Measurements from ENCODE around the gene ITPR2. TPM values are rescaled to one million over a fixed set of nuclear protein-coding genes. Genes with fewer than 3 reads are reported as not detected.

The ITPR2 gene
- total and polyA plus RNA-seq, 4 donors, result 11.7 to 93.3 (median 35.4) TPM

GRCh38 chr12:26770239-26771070, 62.5 kb downstream of the ITPR2 start:
- H3K36me3 ChIP-seq (ENCODE audit: control insufficient read depth in 4 of 4, insufficient read depth in 3 of 4, low read depth in 1 of 4, low read length in 3 of 4), result peaks cover 0 to 3% (median 0%) of the 10 kb centered on the region in 4 donors

GRCh38 chr12:26769611-26770010, 63.4 kb downstream of the ITPR2 start:
- H3K4me3 ChIP-seq (ENCODE audit: low read depth in 1 of 3, low read length in 3 of 3), result no peak overlapping the region
- H3K9ac ChIP-seq (ENCODE audit: low read depth in 1 of 2, low read length in 2 of 2), result no peak overlapping the region
- DNase-seq (ENCODE audit: low spot score), result no peak
- no peaks in the 10 kb centered on the region for H3K27me3 ChIP-seq (ENCODE audit: control insufficient read depth in 4 of 4, insufficient read depth in 4 of 4, low read length in 3 of 4)
- H3K9me3 ChIP-seq (ENCODE audit: control insufficient read depth in 4 of 4, low read length in 3 of 4), result no peaks in the 10 kb centered on the region
- peak overlapping the region in 1 of 2 donors; percentile 25 for H3K27ac ChIP-seq (ENCODE audit: low read depth in 1 of 2, low read length in 2 of 2)
- H3K4me1 ChIP-seq (ENCODE audit: control insufficient read depth in 4 of 4, insufficient read depth in 4 of 4, low read length in 3 of 4), result peaks cover 13 to 46% (median 39%) of the 10 kb centered on the region in 4 donors
- H3K36me3 ChIP-seq (ENCODE audit: control insufficient read depth in 4 of 4, insufficient read depth in 3 of 4, low read depth in 1 of 4, low read length in 3 of 4), result peaks cover 0 to 2% (median 0%) of the 10 kb centered on the region in 4 donors
- WGBS, result 21% methylated on average over 3 of the region's 3 CpGs
- TF ChIP-seq FOXA2 (IDR thresholded peaks at IDR 0.05) (no peak), ZBTB33 (IDR thresholded peaks at IDR 0.05) (no peak), FOXA1 (IDR thresholded peaks at IDR 0.05) (no peak), TAF1 (conservative IDR thresholded peaks at IDR 0.05) (no peak), MAX (IDR thresholded peaks at IDR 0.05) (no peak), NR2F2 (IDR thresholded peaks at IDR 0.05) (no peak), ATF3 (IDR thresholded peaks at IDR 0.05) (no peak), HNF4A (conservative IDR thresholded peaks at IDR 0.05) (no peak), REST (IDR thresholded peaks at IDR 0.05) (no peak), JUND (IDR thresholded peaks at IDR 0.05) (no peak), GABPA (IDR thresholded peaks at IDR 0.05 in 1 of 2, conservative IDR thresholded peaks at IDR 0.05 in 1 of 2) (no peak), RAD21 (IDR thresholded peaks at IDR 0.05) (no peak), YY1 (IDR thresholded peaks at IDR 0.05) (no peak), EGR1 (IDR thresholded peaks at IDR 0.05; ENCODE audit: low read depth in 2 of 2) (no peak)

More at GRCh38 chr12:26770239-26771070, 62.5 kb downstream of the ITPR2 start:
- no peak for DNase-seq (ENCODE audit: low spot score)
- Histone ChIP-seq H3K4me1 (ENCODE audit: control insufficient read depth in 4 of 4, insufficient read depth in 4 of 4, low read length in 3 of 4) (peaks cover 13 to 46% (median 39%) of the 10 kb centered on the region in 4 donors), H3K27ac (ENCODE audit: low read depth in 1 of 2, low read length in 2 of 2) (no peak overlapping the region), H3K27me3 (ENCODE audit: control insufficient read depth in 4 of 4, insufficient read depth in 4 of 4, low read length in 3 of 4) (no peaks in the 10 kb centered on the region), H3K4me3 (ENCODE audit: low read depth in 1 of 3, low read length in 3 of 3) (peak overlapping the region in 1 of 3 donors; percentile 2), H3K9ac (ENCODE audit: low read depth in 1 of 2, low read length in 2 of 2) (no peak overlapping the region), H3K9me3 (ENCODE audit: control insufficient read depth in 4 of 4, low read length in 3 of 4) (no peaks in the 10 kb centered on the region)
- 63% methylated on average over 5 of the region's 5 CpGs for WGBS
- TF ChIP-seq SP1 (IDR thresholded peaks at IDR 0.05) (no peak), TAF1 (conservative IDR thresholded peaks at IDR 0.05) (no peak), RXRA (IDR thresholded peaks at IDR 0.05) (no peak), MAX (IDR thresholded peaks at IDR 0.05) (no peak), FOXA1 (IDR thresholded peaks at IDR 0.05) (no peak), EGR1 (IDR thresholded peaks at IDR 0.05; ENCODE audit: low read depth in 2 of 2) (no peak), REST (IDR thresholded peaks at IDR 0.05) (no peak), NR2F2 (IDR thresholded peaks at IDR 0.05) (no peak), HNF4A (conservative IDR thresholded peaks at IDR 0.05) (peak; percentile 46 to 68), YY1 (IDR thresholded peaks at IDR 0.05) (peak; percentile 31)
